HEK293 (cell line): ENCODE results near the gene RASD1.
A peak's percentile ranks its signal among the peaks of the same experiment; 100 is the strongest.

Experiments
- CTCF ChIA-PET: fragments of 350-600 bp; formaldehyde crosslinking; extraction: SDS; loops from one replicate; lab custom pipeline; 2021; ENCODE audit warnings: antibody characterized with exemption; lab: Yijun Ruan, JAX
- POLR2A ChIA-PET: fragments of 300-600 bp; formaldehyde crosslinking; extraction: SDS; loops from one replicate; lab custom pipeline; 2020; ENCODE audit warnings: antibody characterized with exemption, inconsistent platforms; lab: Yijun Ruan, JAX
- H3K27ac ChIP-seq: fragments of 200-500 bp; sonication (Bioruptor generic); 2 replicates; pipeline ENCODE4 v1.5.1; 2014; ENCODE audit warnings: low read depth, low read length, control low read depth, inconsistent platforms; ENCODE audit errors: extremely low read depth
- H3K36me3 ChIP-seq, 2 experiments: fragments of 200-500 bp in 1 of 2; sonication (Bioruptor generic) in 1 of 2; 1 replicate in 1 of 2; 2 replicates in 1 of 2; pipeline ENCODE4 v1.5.1; 2014 to 2017; ENCODE audit warnings: inconsistent platforms in 2 of 2, low read length in 2 of 2; ENCODE audit not compliant: control insufficient read depth in 2 of 2, insufficient read depth in 1 of 2
- H3K4me1 ChIP-seq: fragments of 200-500 bp; sonication (Bioruptor generic); 2 replicates; pipeline ENCODE4 v1.5.1; 2014; ENCODE audit warnings: mild to moderate bottlenecking, low read length, inconsistent platforms; ENCODE audit not compliant: control insufficient read depth, insufficient read depth
- H3K4me3 ChIP-seq: 2 replicates; pipeline ENCODE4 v1.5.1; 2011; ENCODE audit warnings: low read depth, mild to moderate bottlenecking, control low read depth, low read length, moderate library complexity
- H3K9me3 ChIP-seq: fragments of 200-500 bp; sonication (Bioruptor generic); 2 replicates; pipeline ENCODE4 v1.5.1; 2014; ENCODE audit warnings: low read depth, low read length, inconsistent platforms; ENCODE audit not compliant: control insufficient read depth, insufficient read depth
- AEBP2 ChIP-seq: fragments of 450-650 bp; formaldehyde crosslinking; IDR thresholded peaks from 2 replicates; pipeline ENCODE4 v1.5.1; 2016; ENCODE audit warnings: missing biosample characterization, missing genetic modification characterization, borderline replicate concordance
- GLIS1 ChIP-seq: fragments of 450-650 bp; formaldehyde crosslinking; IDR thresholded peaks from 2 replicates; pipeline ENCODE4 v1.5.1; 2016; ENCODE audit warnings: missing biosample characterization, missing genetic modification characterization
- KLF10 ChIP-seq: fragments of 450-650 bp; IDR thresholded peaks from 2 replicates; pipeline ENCODE4 v1.5.1; 2018; ENCODE audit warnings: missing biosample characterization, mild to moderate bottlenecking, missing genetic modification characterization
- ZBTB1 ChIP-seq: fragments of 450-650 bp; formaldehyde crosslinking; IDR thresholded peaks from 2 replicates; pipeline ENCODE4 v1.5.1; 2016; ENCODE audit warnings: missing biosample characterization, missing genetic modification characterization
- ZBTB44 ChIP-seq: fragments of 450-650 bp; IDR thresholded peaks from 2 replicates; pipeline ENCODE4 v1.5.1; 2018; ENCODE audit warnings: missing biosample characterization, mild to moderate bottlenecking, missing genetic modification characterization
- ZEB2 ChIP-seq: fragments of 450-650 bp; formaldehyde crosslinking; IDR thresholded peaks from 2 replicates; pipeline ENCODE4 v1.5.1; 2016; ENCODE audit warnings: missing biosample characterization, missing genetic modification characterization
- ZFP3 ChIP-seq: fragments of 450-650 bp; formaldehyde crosslinking; IDR thresholded peaks from 2 replicates; pipeline ENCODE4 v1.5.1; 2016; ENCODE audit warnings: low read depth, missing biosample characterization, missing genetic modification characterization
- ZFP41 ChIP-seq: fragments of 450-650 bp; formaldehyde crosslinking; IDR thresholded peaks from 2 replicates; pipeline ENCODE4 v1.5.1; 2016; ENCODE audit warnings: missing biosample characterization, missing genetic modification characterization, borderline replicate concordance
- ZNF10 ChIP-seq: fragments of 450-650 bp; formaldehyde crosslinking; IDR thresholded peaks from 2 replicates; pipeline ENCODE4 v1.5.1; 2017; ENCODE audit warnings: missing biosample characterization, missing genetic modification characterization
- ZNF16 ChIP-seq: fragments of 450-650 bp; formaldehyde crosslinking; IDR thresholded peaks from 2 replicates; pipeline ENCODE4 v1.5.1; 2016; ENCODE audit warnings: low read depth, missing biosample characterization, missing genetic modification characterization
- ZNF214 ChIP-seq: fragments of 450-650 bp; formaldehyde crosslinking; IDR thresholded peaks from 2 replicates; pipeline ENCODE4 v1.5.1; 2017; ENCODE audit warnings: missing biosample characterization, mild to moderate bottlenecking, missing genetic modification characterization, borderline replicate concordance
- ZNF23 ChIP-seq: fragments of 450-650 bp; formaldehyde crosslinking; IDR thresholded peaks from 2 replicates; pipeline ENCODE4 v1.5.1; 2016; ENCODE audit warnings: missing biosample characterization, missing genetic modification characterization, borderline replicate concordance
- ZNF26 ChIP-seq: fragments of 450-650 bp; formaldehyde crosslinking; IDR thresholded peaks from 2 replicates; pipeline ENCODE4 v1.5.1; 2016; ENCODE audit warnings: missing biosample characterization, missing genetic modification characterization
- ZNF266 ChIP-seq: fragments of 450-650 bp; formaldehyde crosslinking; IDR thresholded peaks from 2 replicates; pipeline ENCODE4 v1.5.1; 2016; ENCODE audit warnings: missing biosample characterization, missing genetic modification characterization, low read depth
- ZNF280C ChIP-seq: fragments of 450-650 bp; formaldehyde crosslinking; IDR thresholded peaks from 2 replicates; pipeline ENCODE4 v1.5.1; 2016; ENCODE audit warnings: missing biosample characterization, missing genetic modification characterization
- ZNF362 ChIP-seq: fragments of 450-650 bp; formaldehyde crosslinking; IDR thresholded peaks from 2 replicates; pipeline ENCODE4 v1.5.1; 2016; ENCODE audit warnings: missing biosample characterization, missing genetic modification characterization
- ZNF416 ChIP-seq: fragments of 450-650 bp; formaldehyde crosslinking; IDR thresholded peaks from 2 replicates; pipeline ENCODE4 v1.5.1; 2016; ENCODE audit warnings: missing biosample characterization, missing genetic modification characterization
- ZNF48 ChIP-seq: fragments of 450-650 bp; formaldehyde crosslinking; IDR thresholded peaks from 2 replicates; pipeline ENCODE4 v1.5.1; 2016; ENCODE audit warnings: missing biosample characterization, missing genetic modification characterization
- ZNF596 ChIP-seq: fragments of 450-650 bp; IDR thresholded peaks from 2 replicates; pipeline ENCODE4 v1.5.0; 2018; ENCODE audit warnings: missing biosample characterization, mild to moderate bottlenecking, missing genetic modification characterization, moderate library complexity
- ZNF626 ChIP-seq: fragments of 450-650 bp; sonication (Bioruptor Pico); formaldehyde crosslinking; IDR thresholded peaks from 2 replicates; pipeline ENCODE4 v1.5.1; 2018; ENCODE audit warnings: missing biosample characterization, missing genetic modification characterization, inconsistent platforms
- ZNF629 ChIP-seq: fragments of 450-650 bp; formaldehyde crosslinking; IDR thresholded peaks from 2 replicates; pipeline ENCODE4 v1.5.1; 2017; ENCODE audit warnings: missing biosample characterization, missing genetic modification characterization
- ZNF645 ChIP-seq: fragments of 450-650 bp; formaldehyde crosslinking; IDR thresholded peaks from 2 replicates; pipeline ENCODE4; 2016; ENCODE audit warnings: missing biosample characterization, missing genetic modification characterization
- ZNF76 ChIP-seq: fragments of 450-650 bp; formaldehyde crosslinking; IDR thresholded peaks from 2 replicates; pipeline ENCODE4; 2016; ENCODE audit warnings: low read depth, missing biosample characterization, missing genetic modification characterization, borderline replicate concordance
- ZSCAN23 ChIP-seq: fragments of 450-650 bp; formaldehyde crosslinking; IDR thresholded peaks from 2 replicates; pipeline ENCODE4 v1.5.1; 2016; ENCODE audit warnings: missing biosample characterization, missing genetic modification characterization
- ZSCAN30 ChIP-seq: fragments of 450-650 bp; IDR thresholded peaks from 2 replicates; pipeline ENCODE4 v1.5.1; 2018; ENCODE audit warnings: missing biosample characterization, mild to moderate bottlenecking, missing genetic modification characterization, moderate library complexity

The RASD1 gene

GRCh38 chr17:17496189-17497064 lies at the start of gene RASD1 (continued):
- TF ChIP-seq ZNF266 (tag by site-specific recombination) (no peak), ZNF629 (tag by site-specific recombination) (peak; percentile 32; the same call in 1 of the 2 replicates), ZFP3 (tag by site-specific recombination) (0 out of 2 replicates have a peak, but pooled peaks have one; percentile 37), ZNF76 (tag by site-specific recombination) (0 out of 2 replicates have a peak, but pooled peaks have one; percentile 37), ZNF26 (no peak), ZSCAN23 (no peak), ZBTB44 (tag by site-specific recombination) (no peak)

GRCh38 chr17:17545984-17546383 lies 49.8 kb upstream of the RASD1 start:
- CTCF ChIA-PET = interaction anchor here (0.6 kb wide), 1 partner anchor 41 kb away, joined by 3 read pairs; no protein-coding TSS in a partner anchor

More at GRCh38 chr17:17545984-17546383, 49.8 kb upstream of the RASD1 start:
- Histone ChIP-seq H3K27ac (no peak overlapping the region), H3K9me3 (no peaks in the 10 kb centered on the region), H3K4me1 (no peaks in the 10 kb centered on the region), H3K4me3 (no peak overlapping the region), H3K36me3 (no peaks in the 10 kb centered on the region)
- TF ChIP-seq ZNF26 (no peak), ZNF16 (no peak), ZNF10 (tag by site-specific recombination) (no peak), ZNF416 (tag by site-specific recombination) (no peak), ZSCAN30 (no peak), AEBP2 (tag by site-specific recombination) (no peak), KLF10 (no peak), ZNF362 (no peak), GLIS1 (tag by site-specific recombination) (no peak), ZNF214 (tag by site-specific recombination) (no peak), ZBTB1 (no peak), ZNF23 (no peak), ZFP41 (tag by site-specific recombination) (no peak), ZNF596 (tag by site-specific recombination) (no peak), ZNF48 (tag by site-specific recombination) (no peak), ZNF280C (tag by site-specific recombination) (no peak), ZNF645 (tag by site-specific recombination) (no peak), ZEB2 (no peak), ZNF626 (tag by site-specific recombination) (no peak)
- POLR2A ChIA-PET = no interaction called here
